Peyer's patch (tissue), 4 donors: ENCODE measurements around the gene ZNF672.

ENCODE experiments used
- POLR2A ChIP-seq, 2 donors: fragments of 450-650 bp; IDR thresholded peaks; one replicate each; pipeline ENCODE4 v1.5.1; 2017; ENCODE audit warnings: antibody characterized with exemption in 2 of 2, mild to moderate bottlenecking in 2 of 2, moderate library complexity in 2 of 2
- TF ChIP-seq, protein P1 (sequence below), 6 experiments: fragments of 450-650 bp in 4 of 6; fragments of 200-600 bp in 2 of 6; sonication (generic) in 1 of 6; IDR thresholded peaks; one replicate each; pipeline ENCODE4 v1.5.1; 2017 to 2019; ENCODE audit warnings: antibody characterized with exemption in 6 of 6, mild to moderate bottlenecking in 3 of 6, moderate library complexity in 1 of 6

DNA sequence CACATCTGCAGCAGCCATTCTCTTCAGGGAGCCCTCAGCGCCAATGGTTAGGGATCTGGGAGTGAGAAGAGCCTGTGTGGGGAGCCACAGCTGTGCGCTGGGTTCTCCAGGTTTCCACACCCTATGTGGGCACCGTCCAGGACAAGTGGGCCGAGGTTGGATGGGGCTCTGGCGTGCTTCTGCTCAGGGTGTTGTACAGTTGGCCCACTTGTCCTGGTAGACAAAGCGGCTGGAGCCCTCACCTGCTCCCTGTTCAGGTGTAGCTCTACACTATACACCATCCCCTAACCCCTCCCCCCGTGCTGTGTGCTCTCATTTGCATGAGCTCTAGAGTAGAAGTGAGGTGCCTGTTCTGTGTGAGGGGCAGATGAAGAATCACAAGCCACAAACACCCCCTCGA, 24.5 kb upstream of the ZNF672 start:
- TF ChIP-seq, protein P1, sequence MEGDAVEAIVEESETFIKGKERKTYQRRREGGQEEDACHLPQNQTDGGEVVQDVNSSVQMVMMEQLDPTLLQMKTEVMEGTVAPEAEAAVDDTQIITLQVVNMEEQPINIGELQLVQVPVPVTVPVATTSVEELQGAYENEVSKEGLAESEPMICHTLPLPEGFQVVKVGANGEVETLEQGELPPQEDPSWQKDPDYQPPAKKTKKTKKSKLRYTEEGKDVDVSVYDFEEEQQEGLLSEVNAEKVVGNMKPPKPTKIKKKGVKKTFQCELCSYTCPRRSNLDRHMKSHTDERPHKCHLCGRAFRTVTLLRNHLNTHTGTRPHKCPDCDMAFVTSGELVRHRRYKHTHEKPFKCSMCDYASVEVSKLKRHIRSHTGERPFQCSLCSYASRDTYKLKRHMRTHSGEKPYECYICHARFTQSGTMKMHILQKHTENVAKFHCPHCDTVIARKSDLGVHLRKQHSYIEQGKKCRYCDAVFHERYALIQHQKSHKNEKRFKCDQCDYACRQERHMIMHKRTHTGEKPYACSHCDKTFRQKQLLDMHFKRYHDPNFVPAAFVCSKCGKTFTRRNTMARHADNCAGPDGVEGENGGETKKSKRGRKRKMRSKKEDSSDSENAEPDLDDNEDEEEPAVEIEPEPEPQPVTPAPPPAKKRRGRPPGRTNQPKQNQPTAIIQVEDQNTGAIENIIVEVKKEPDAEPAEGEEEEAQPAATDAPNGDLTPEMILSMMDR (IDR thresholded peaks at IDR 0.05) = no peak
- TF ChIP-seq POLR2A (IDR thresholded peaks at IDR 0.05) = no peak
